Measurements from ENCODE around the gene VSIG2. TPM values are rescaled to one million over a fixed set of nuclear protein-coding genes. Genes with fewer than 3 reads are reported as not detected.

Gene VSIG2
- total and polyA plus RNA-seq, 10 of the 15 experiments (the other 5 are each of a cell fraction or from before 2014, with no cell fraction given) = 0.13 to 0.31 (median 0.15) TPM; not detected in 5

DNA sequence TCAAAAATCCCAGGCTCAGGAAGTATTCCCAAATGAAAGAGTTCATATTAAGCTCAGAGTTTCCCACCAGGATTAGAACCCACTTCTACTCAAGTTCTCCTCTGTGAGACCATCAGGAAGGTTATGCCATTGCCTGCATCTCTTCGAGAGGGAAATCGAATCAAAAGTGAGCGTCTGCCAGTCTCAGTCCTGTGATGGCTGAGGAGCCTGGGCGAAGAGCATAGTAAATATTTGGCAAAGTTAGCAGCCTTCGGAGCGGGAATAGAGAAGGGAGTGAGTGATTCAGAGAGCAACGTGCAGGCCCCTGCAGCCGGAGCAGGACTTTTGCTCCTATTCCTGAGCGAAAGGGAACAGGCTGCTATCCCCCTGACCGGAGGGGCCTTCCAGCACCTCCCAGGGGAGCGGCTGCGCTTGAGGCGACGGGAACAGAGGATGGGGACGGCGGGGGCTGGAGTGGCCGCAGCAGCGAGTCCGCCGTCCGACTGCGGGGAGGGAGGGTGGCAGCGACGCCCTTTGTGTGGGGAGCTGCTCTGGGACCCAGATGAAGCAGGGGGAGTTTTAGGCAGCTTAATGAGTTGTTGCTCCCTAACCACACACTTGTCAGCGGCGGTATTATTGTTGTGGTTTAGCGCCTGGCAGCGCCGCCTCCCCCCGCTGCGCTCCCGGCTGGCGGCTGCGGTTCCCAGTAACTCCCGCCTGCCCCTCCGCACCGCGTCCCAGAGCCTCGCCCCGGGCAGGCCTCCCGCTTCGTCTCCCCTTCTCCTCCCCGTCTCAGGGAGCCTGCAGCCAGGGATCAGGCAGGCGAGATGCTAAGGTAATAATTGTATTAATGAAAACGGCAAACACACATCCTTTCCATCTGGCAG lies 34.0 kb downstream of the VSIG2 start (continued):
- TF ChIP-seq, protein P1, sequence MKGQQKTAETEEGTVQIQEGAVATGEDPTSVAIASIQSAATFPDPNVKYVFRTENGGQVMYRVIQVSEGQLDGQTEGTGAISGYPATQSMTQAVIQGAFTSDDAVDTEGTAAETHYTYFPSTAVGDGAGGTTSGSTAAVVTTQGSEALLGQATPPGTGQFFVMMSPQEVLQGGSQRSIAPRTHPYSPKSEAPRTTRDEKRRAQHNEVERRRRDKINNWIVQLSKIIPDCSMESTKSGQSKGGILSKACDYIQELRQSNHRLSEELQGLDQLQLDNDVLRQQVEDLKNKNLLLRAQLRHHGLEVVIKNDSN (IDR thresholded peaks at IDR 0.05; ENCODE audit: borderline replicate concordance, extremely low read length, insufficient read depth, low read depth, low read length) = no peak
- TF ChIP-seq, protein P2, sequence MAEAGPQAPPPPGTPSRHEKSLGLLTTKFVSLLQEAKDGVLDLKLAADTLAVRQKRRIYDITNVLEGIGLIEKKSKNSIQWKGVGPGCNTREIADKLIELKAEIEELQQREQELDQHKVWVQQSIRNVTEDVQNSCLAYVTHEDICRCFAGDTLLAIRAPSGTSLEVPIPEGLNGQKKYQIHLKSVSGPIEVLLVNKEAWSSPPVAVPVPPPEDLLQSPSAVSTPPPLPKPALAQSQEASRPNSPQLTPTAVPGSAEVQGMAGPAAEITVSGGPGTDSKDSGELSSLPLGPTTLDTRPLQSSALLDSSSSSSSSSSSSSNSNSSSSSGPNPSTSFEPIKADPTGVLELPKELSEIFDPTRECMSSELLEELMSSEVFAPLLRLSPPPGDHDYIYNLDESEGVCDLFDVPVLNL (IDR thresholded peaks at IDR 0.05; ENCODE audit: low read depth, low read length) = no peak
- TF ChIP-seq BMI1 (IDR thresholded peaks at IDR 0.05; ENCODE audit: borderline replicate concordance) (no peak), NR2C1 (IDR thresholded peaks at IDR 0.05) (no peak), SP1 (IDR thresholded peaks at IDR 0.05; ENCODE audit: low read depth, low read length) (no peak), CBX5 (IDR thresholded peaks at IDR 0.05; ENCODE audit: low read depth) (no peak), RCOR1 (conservative IDR thresholded peaks at IDR 0.05; ENCODE audit: low read depth, low read length) (no peak), TCF3 (IDR thresholded peaks at IDR 0.05; ENCODE audit: borderline replicate concordance, insufficient read depth, low read depth, low read length) (no peak), ZNF384 (IDR thresholded peaks at IDR 0.05; ENCODE audit: borderline replicate concordance, low read depth, low read length) (no peak), NFYB (IDR thresholded peaks at IDR 0.05; ENCODE audit: insufficient read depth, low read depth, low read length) (no peak)
- TF ChIP-seq, protein P3, sequence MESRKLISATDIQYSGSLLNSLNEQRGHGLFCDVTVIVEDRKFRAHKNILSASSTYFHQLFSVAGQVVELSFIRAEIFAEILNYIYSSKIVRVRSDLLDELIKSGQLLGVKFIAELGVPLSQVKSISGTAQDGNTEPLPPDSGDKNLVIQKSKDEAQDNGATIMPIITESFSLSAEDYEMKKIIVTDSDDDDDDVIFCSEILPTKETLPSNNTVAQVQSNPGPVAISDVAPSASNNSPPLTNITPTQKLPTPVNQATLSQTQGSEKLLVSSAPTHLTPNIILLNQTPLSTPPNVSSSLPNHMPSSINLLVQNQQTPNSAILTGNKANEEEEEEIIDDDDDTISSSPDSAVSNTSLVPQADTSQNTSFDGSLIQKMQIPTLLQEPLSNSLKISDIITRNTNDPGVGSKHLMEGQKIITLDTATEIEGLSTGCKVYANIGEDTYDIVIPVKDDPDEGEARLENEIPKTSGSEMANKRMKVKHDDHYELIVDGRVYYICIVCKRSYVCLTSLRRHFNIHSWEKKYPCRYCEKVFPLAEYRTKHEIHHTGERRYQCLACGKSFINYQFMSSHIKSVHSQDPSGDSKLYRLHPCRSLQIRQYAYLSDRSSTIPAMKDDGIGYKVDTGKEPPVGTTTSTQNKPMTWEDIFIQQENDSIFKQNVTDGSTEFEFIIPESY (IDR thresholded peaks at IDR 0.05) = no peak
- TF ChIP-seq, protein P4, sequence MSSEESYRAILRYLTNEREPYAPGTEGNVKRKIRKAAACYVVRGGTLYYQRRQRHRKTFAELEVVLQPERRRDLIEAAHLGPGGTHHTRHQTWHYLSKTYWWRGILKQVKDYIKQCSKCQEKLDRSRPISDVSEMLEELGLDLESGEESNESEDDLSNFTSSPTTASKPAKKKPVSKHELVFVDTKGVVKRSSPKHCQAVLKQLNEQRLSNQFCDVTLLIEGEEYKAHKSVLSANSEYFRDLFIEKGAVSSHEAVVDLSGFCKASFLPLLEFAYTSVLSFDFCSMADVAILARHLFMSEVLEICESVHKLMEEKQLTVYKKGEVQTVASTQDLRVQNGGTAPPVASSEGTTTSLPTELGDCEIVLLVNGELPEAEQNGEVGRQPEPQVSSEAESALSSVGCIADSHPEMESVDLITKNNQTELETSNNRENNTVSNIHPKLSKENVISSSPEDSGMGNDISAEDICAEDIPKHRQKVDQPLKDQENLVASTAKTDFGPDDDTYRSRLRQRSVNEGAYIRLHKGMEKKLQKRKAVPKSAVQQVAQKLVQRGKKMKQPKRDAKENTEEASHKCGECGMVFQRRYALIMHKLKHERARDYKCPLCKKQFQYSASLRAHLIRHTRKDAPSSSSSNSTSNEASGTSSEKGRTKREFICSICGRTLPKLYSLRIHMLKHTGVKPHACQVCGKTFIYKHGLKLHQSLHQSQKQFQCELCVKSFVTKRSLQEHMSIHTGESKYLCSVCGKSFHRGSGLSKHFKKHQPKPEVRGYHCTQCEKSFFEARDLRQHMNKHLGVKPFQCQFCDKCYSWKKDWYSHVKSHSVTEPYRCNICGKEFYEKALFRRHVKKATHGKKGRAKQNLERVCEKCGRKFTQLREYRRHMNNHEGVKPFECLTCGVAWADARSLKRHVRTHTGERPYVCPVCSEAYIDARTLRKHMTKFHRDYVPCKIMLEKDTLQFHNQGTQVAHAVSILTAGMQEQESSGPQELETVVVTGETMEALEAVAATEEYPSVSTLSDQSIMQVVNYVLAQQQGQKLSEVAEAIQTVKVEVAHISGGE (CRISPR knock-in tag; IDR thresholded peaks at IDR 0.05) = no peak
- TF ChIP-seq, protein P5, sequence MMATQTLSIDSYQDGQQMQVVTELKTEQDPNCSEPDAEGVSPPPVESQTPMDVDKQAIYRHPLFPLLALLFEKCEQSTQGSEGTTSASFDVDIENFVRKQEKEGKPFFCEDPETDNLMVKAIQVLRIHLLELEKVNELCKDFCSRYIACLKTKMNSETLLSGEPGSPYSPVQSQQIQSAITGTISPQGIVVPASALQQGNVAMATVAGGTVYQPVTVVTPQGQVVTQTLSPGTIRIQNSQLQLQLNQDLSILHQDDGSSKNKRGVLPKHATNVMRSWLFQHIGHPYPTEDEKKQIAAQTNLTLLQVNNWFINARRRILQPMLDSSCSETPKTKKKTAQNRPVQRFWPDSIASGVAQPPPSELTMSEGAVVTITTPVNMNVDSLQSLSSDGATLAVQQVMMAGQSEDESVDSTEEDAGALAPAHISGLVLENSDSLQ (IDR thresholded peaks at IDR 0.05) = no peak
- TF ChIP-seq, protein P6, sequence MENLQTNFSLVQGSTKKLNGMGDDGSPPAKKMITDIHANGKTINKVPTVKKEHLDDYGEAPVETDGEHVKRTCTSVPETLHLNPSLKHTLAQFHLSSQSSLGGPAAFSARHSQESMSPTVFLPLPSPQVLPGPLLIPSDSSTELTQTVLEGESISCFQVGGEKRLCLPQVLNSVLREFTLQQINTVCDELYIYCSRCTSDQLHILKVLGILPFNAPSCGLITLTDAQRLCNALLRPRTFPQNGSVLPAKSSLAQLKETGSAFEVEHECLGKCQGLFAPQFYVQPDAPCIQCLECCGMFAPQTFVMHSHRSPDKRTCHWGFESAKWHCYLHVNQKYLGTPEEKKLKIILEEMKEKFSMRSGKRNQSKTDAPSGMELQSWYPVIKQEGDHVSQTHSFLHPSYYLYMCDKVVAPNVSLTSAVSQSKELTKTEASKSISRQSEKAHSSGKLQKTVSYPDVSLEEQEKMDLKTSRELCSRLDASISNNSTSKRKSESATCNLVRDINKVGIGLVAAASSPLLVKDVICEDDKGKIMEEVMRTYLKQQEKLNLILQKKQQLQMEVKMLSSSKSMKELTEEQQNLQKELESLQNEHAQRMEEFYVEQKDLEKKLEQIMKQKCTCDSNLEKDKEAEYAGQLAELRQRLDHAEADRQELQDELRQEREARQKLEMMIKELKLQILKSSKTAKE (IDR thresholded peaks at IDR 0.05; ENCODE audit: low read depth, poor library complexity, severe bottlenecking) = no peak
- TF ChIP-seq, protein P7, sequence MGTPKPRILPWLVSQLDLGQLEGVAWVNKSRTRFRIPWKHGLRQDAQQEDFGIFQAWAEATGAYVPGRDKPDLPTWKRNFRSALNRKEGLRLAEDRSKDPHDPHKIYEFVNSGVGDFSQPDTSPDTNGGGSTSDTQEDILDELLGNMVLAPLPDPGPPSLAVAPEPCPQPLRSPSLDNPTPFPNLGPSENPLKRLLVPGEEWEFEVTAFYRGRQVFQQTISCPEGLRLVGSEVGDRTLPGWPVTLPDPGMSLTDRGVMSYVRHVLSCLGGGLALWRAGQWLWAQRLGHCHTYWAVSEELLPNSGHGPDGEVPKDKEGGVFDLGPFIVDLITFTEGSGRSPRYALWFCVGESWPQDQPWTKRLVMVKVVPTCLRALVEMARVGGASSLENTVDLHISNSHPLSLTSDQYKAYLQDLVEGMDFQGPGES (IDR thresholded peaks at IDR 0.05) = no peak
